Measurements from ENCODE around the gene SAA1.

DNA sequence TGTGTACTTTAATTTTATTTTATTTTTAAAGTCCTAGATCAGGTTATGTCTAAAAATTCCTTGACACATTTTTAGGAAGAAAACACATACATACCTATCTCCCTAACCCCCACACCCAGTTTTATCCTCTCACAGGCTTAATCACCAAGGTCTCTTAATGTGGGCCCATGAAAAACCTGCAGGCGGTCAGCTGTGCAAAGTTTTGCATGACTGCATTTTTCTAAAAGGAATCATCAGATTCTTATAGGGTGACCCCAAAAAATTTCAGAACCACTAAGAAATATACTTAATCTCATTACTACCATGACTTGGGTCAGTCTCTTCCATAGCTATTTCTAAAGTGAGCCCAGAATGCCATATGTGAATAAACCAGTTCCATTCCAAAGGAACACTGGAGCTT lies 19.8 kb downstream of the SAA1 start:
- TF ChIP-seq, protein P1, sequence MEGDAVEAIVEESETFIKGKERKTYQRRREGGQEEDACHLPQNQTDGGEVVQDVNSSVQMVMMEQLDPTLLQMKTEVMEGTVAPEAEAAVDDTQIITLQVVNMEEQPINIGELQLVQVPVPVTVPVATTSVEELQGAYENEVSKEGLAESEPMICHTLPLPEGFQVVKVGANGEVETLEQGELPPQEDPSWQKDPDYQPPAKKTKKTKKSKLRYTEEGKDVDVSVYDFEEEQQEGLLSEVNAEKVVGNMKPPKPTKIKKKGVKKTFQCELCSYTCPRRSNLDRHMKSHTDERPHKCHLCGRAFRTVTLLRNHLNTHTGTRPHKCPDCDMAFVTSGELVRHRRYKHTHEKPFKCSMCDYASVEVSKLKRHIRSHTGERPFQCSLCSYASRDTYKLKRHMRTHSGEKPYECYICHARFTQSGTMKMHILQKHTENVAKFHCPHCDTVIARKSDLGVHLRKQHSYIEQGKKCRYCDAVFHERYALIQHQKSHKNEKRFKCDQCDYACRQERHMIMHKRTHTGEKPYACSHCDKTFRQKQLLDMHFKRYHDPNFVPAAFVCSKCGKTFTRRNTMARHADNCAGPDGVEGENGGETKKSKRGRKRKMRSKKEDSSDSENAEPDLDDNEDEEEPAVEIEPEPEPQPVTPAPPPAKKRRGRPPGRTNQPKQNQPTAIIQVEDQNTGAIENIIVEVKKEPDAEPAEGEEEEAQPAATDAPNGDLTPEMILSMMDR (IDR thresholded peaks at IDR 0.05; ENCODE audit: insufficient read depth, low read length) = no peak
- no peak for TF ChIP-seq REST (IDR thresholded peaks at IDR 0.05; ENCODE audit: insufficient replicate concordance, low read depth)
- no peak for TF ChIP-seq POLR2AphosphoS5 (IDR thresholded peaks at IDR 0.05; ENCODE audit: low read depth)
